ENCODE results near the gene UBN1. TPM values are rescaled to one million over a fixed set of nuclear protein-coding genes. Genes with fewer than 3 reads are reported as not detected.

The UBN1 gene
- total RNA-seq, 1 donor from 2014 or later, result 17.6 TPM

DNA sequence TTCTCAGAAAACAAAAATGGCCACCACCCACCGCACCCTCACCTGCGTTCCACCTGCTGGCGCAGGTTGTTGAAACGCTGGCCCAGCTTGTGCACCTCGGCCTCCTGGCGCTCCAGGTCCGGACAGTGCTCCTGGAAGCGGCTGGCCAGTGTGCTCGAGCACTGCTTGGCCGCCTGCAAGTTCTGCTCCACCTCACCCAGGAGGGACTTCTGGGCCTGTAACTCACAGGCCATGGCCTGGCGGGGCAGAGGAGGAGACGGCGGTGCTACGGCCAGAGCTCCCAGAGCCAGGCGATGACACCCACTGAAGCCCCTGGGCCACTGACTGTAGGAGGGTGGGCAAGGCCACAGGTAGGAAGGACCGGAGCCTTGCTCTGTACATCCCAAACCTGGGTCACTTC, 43.4 kb downstream of the UBN1 start:
- Histone ChIP-seq H3K36me3 (ENCODE audit: control insufficient read depth, insufficient read depth, low read length) (peaks cover 80% of the 10 kb centered on the region), H3K4me3 (ENCODE audit: low read depth, low read length) (no peak overlapping the region), H3K27me3 (ENCODE audit: control insufficient read depth, insufficient read depth, low read length) (no peaks in the 10 kb centered on the region)
- DNase-seq (ENCODE audit: low read depth), result no peak
- no peak for FAIRE-seq
- TF ChIP-seq CTCF (IDR thresholded peaks at IDR 0.05; ENCODE audit: insufficient read depth, low read length, severe bottlenecking), result no peak

DNA sequence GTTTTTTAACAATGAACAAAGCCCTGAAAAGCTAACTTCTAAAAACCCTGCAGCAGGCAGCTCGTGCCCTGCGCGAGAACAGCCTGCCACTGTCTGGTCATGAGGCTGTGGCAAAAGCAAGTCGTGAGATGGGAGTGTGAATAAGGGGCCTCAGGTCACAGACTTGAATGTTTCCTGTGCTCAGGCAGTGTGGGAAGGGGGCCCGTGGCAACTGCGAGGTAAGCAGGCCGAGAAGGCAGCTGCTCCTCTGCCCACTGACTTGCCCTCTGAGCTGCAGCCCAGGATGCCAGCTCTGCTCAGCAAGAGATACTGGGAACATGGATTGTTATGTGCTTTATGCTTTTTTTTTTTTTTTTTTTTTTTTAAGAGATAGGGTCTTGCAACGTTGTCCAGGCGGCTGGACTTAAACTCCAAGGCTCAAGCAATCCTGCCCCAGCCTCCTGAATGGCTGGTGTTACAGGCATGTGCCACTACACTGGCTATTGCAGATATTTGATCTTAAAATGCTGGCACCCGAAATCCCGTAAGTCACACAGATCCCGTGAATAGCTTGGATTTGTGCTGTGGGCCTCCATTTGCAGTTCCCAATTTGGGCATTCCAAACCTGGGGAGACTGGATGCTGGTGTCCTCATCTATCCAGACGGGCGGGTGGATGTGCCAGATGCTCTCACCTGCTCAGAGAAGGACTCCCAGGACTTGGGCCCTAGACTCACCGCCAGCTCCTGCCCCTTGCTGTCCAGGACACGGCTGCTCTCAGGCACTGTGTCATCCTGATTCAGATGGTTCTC, 44.0 kb downstream of the UBN1 start:
- Histone ChIP-seq H3K36me3 (ENCODE audit: control insufficient read depth, insufficient read depth, low read length) (peaks cover 78% of the 10 kb centered on the region), H3K4me3 (ENCODE audit: low read depth, low read length) (no peak overlapping the region), H3K27me3 (ENCODE audit: control insufficient read depth, insufficient read depth, low read length) (no peaks in the 10 kb centered on the region)
- no peak for FAIRE-seq
- no peak for TF ChIP-seq CTCF (IDR thresholded peaks at IDR 0.05; ENCODE audit: insufficient read depth, low read length, severe bottlenecking)
- no peak for DNase-seq (ENCODE audit: low read depth)

DNA sequence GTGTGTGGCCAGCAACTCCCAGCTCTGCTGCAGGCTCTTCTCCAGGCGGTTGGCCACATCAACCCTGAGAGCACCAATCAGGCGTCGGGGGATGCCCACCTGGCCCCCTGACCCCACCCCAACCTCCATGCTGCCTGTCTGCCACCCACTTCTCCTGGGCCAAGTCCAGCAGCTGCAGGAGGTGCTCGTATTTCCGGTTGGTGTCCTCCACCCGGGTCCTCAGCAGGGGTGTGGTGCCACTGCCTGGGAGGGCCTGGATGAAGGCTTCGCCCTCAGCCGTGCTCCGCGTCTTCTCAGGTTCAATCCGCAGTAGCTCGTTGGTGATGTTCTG, 44.6 kb downstream of the UBN1 start:
- FAIRE-seq, result no peak
- H3K27me3 ChIP-seq (ENCODE audit: control insufficient read depth, insufficient read depth, low read length), result no peaks in the 10 kb centered on the region
- peaks cover 77% of the 10 kb centered on the region for H3K36me3 ChIP-seq (ENCODE audit: control insufficient read depth, insufficient read depth, low read length)
- TF ChIP-seq CTCF (IDR thresholded peaks at IDR 0.05; ENCODE audit: insufficient read depth, low read length, severe bottlenecking), result no peak
- H3K4me3 ChIP-seq (ENCODE audit: low read depth, low read length), result no peak overlapping the region
- no peak for DNase-seq (ENCODE audit: low read depth)

DNA sequence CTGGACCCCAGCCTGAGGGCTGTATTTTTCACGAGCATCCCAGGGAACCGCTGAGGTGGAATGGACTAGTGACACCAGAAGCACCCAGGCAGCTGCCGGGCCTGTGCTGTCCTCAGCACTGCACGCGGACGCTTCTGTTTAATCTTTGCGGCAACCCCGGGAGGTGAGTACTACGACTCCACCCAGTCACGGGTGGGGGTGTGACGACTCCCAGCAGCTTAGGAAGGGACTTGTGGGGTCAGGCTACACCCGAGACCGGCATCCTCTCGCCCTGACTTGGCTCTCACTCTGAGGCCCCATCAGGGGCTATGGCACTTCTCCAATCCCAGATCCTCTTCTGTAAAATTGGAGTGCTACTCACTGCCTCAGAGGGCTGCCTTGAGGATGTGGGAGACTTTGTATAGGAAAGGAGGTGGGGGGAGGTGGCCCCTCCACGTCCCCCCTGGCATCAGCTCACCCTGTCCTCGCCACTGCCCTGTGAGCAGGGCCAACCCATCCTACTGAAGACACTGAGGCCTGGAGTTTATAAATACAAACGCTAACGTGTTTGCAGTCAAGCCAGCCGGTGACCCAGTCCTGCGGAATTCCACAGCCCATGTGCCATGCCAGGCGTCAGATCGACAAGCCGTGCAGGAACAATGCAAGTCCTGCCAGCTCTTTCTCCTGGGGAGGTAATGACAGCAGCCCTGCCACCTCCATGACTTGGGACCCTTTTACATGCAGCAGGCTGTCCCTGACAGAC, 45.3 kb downstream of the UBN1 start:
- no peak for TF ChIP-seq CTCF (IDR thresholded peaks at IDR 0.05; ENCODE audit: insufficient read depth, low read length, severe bottlenecking)
- H3K36me3 ChIP-seq (ENCODE audit: control insufficient read depth, insufficient read depth, low read length), result peaks cover 75% of the 10 kb centered on the region
- FAIRE-seq, result no peak
- H3K27me3 ChIP-seq (ENCODE audit: control insufficient read depth, insufficient read depth, low read length), result no peaks in the 10 kb centered on the region
- no peak for DNase-seq (ENCODE audit: low read depth)
- no peak overlapping the region for H3K4me3 ChIP-seq (ENCODE audit: low read depth, low read length)

DNA sequence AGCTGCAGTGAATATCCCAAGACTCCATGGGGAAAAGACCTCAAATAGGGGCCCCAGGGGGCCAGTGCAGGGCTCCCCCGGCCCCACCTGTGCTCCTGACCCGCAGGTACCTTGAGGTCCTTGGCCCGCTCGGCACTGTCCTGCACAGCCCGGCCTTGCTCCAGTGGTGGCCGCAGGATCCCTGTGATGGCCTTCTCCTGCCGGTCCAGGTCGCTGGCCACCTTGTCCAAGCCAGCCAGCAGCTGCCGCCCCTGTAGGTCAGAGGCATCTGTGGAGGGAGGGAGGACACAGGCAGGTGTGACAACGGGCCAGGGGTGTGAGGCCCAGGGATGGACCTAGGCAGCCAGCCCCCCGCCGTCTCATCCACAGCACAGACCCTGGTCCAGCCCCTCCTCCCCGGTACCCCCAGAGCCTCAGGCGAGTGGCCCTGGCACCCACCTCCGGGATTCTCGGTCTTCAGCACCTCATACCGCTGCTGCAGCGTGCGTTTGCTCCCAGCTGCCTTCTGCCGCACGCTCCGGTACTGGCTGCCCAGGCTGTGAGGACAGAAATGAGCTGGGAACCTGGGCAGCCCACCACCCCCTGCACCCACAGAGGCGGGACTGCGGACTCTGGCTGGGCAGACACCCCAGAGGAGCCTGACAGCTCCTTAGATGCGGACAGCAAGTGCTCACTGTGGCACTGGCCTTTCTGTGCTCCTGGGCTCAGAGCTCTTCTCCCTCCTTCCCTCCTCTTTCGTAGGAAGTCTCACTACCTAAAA, 46.0 kb downstream of the UBN1 start:
- FAIRE-seq (no peak), DNase-seq (ENCODE audit: low read depth) (no peak)
- no peaks in the 10 kb centered on the region for H3K27me3 ChIP-seq (ENCODE audit: control insufficient read depth, insufficient read depth, low read length)
- peaks cover 72% of the 10 kb centered on the region for H3K36me3 ChIP-seq (ENCODE audit: control insufficient read depth, insufficient read depth, low read length)
- H3K4me3 ChIP-seq (ENCODE audit: low read depth, low read length), result no peak overlapping the region
- no peak for TF ChIP-seq CTCF (IDR thresholded peaks at IDR 0.05; ENCODE audit: insufficient read depth, low read length, severe bottlenecking)
